ENCODE measurements around the gene SSBP1. TPM values are rescaled to one million over a fixed set of nuclear protein-coding genes. Genes with fewer than 3 reads are reported as not detected.

The SSBP1 gene
- polyA plus RNA-seq, 2 of the 4 experiments (the other 2 are of a cell fraction) = 368 to 453 TPM

DNA sequence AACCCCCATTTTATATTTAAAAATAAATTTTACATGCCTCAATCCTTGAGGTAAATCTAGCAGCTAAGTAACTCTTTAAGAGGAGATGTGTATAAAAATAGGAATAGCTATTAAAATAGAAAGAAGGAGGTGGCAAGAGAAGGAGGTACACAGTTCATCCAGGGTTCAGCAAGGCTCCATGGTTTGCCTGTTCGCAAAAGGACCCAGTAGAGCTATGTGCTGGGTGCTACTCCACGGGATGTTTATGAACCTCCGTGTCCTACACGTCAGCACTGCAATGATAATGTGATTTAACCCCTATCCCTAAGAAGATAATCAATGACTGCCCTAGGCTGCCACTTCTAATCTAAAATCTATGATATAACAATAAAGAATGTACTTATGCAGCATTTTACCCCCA, 35.3 kb upstream of the SSBP1 start:
- Histone ChIP-seq H3K9me3 (no peaks in the 10 kb centered on the region), H3K4me2 (peak overlapping the region; percentile 88), H3K4me1 (peaks cover 59% of the 10 kb centered on the region), H3K4me3 (peak overlapping the region; percentile 85; the same call in 2 of the 3 replicates), H3K27ac (peak overlapping the region in 1 of 2 experiments; percentile 85; a peak in 2 of 6 replicates)
- POLR2A ChIA-PET = interaction anchor here (2.5 kb wide), 1 partner anchor 35 kb away, joined by 16 read pairs; the partner anchor contains the start of gene SSBP1
- FAIRE-seq (no peak), DNase-seq (ENCODE audit: low read depth in 1 of 2, low spot score in 1 of 2) (no peak), ATAC-seq (no peak)
- no peak for TF ChIP-seq ZSCAN20 (CRISPR knock-in tag; IDR thresholded peaks at IDR 0.05)
- no peak for TF ChIP-seq CHD4 (IDR thresholded peaks at IDR 0.05; ENCODE audit: borderline replicate concordance)
- no peak for TF ChIP-seq HOXB13 (CRISPR knock-in tag; IDR thresholded peaks at IDR 0.05; ENCODE audit: low read depth)
- TF ChIP-seq ATOH8 (CRISPR knock-in tag; IDR thresholded peaks at IDR 0.05; ENCODE audit: low read depth) = no peak
- no peak for TF ChIP-seq PHF8 (IDR thresholded peaks at IDR 0.05; ENCODE audit: borderline replicate concordance, low read depth)
- no peak for TF ChIP-seq FOSL2 (IDR thresholded peaks at IDR 0.05)
- no peak for TF ChIP-seq FOSL2 (CRISPR knock-in tag; IDR thresholded peaks at IDR 0.05)
- TF ChIP-seq MAFK (IDR thresholded peaks at IDR 0.05; ENCODE audit: partially characterized antibody) = no peak
- TF ChIP-seq HMGXB4 (CRISPR knock-in tag; IDR thresholded peaks at IDR 0.05; ENCODE audit: borderline replicate concordance) = no peak
- no peak for TF ChIP-seq CEBPB (IDR thresholded peaks at IDR 0.05)
- TF ChIP-seq, protein P1, sequence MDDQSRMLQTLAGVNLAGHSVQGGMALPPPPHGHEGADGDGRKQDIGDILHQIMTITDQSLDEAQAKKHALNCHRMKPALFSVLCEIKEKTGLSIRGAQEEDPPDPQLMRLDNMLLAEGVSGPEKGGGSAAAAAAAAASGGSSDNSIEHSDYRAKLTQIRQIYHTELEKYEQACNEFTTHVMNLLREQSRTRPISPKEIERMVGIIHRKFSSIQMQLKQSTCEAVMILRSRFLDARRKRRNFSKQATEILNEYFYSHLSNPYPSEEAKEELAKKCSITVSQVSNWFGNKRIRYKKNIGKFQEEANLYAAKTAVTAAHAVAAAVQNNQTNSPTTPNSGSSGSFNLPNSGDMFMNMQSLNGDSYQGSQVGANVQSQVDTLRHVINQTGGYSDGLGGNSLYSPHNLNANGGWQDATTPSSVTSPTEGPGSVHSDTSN (IDR thresholded peaks at IDR 0.05) = no peak
- no peak for TF ChIP-seq EP300 (IDR thresholded peaks at IDR 0.05)
- 78% methylated on average over 4 of the region's 4 CpGs for WGBS (ENCODE audit: missing lambda C conversion rate)
- CTCF ChIA-PET = interaction anchor here (0.6 to 3.0 kb wide), 4 partner anchors 29 to 53 kb away, joined by 3 to 14 read pairs (median 3); partner anchors contain the start of gene SSBP1

GRCh38 chr7:141704112-141704511, 34.0 kb upstream of the SSBP1 start:
- DNase-seq (ENCODE audit: low read depth in 1 of 2, low spot score in 1 of 2) = peak in 1 of 2 experiments; percentile 27
- peaks cover 47% of the 10 kb centered on the region for H3K4me1 ChIP-seq
- peak overlapping the region in 1 of 2 experiments; percentile 64; a peak in 2 of 6 replicates for H3K27ac ChIP-seq
- H3K9me3 ChIP-seq = no peaks in the 10 kb centered on the region
- H3K4me3 ChIP-seq = no peak overlapping the region
- no peak; a peak in 1 of 6 replicates for ATAC-seq
- ChIA-PET CTCF (interaction anchor here (1.0 to 3.0 kb wide), 2 partner anchors 34 to 416 kb away, joined by 3 to 14 read pairs; partner anchors contain the start of gene SSBP1), POLR2A (no interaction called here)
- WGBS (ENCODE audit: missing lambda C conversion rate) = 4% methylated on average over 3 of the region's 3 CpGs
- no peak for FAIRE-seq
- peak overlapping the region; percentile 88 for H3K4me2 ChIP-seq
- TF ChIP-seq, protein P2, sequence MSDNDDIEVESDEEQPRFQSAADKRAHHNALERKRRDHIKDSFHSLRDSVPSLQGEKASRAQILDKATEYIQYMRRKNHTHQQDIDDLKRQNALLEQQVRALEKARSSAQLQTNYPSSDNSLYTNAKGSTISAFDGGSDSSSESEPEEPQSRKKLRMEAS (IDR thresholded peaks at IDR 0.05) = 0 out of 2 replicates have a peak, but pooled peaks have one; percentile 18
- TF ChIP-seq ZSCAN20 (CRISPR knock-in tag; IDR thresholded peaks at IDR 0.05) (no peak), GATA3 (IDR thresholded peaks at IDR 0.05; ENCODE audit: borderline replicate concordance) (peak; percentile 77; the same call in 1 of the 2 replicates), JUNB (IDR thresholded peaks at IDR 0.05) (no peak)

DNA sequence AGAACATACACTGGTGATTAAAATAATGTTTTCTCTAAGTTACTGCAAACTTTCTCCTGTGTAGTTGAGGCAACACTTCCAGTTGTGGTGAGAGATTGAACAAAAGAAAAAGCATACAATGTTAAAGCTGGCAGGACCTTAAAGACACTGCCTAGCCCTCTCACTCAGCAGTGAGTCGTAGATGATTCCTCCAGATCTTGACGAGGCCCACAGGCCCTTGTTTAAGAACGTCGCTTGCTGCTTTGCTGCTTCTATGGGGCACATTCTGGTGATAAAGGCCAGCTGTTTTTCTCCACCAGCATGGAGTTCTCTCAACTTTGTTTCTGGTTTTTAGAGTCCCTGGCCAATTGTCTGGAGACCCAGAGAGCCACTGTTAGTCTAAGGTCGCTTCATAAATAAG, 33.4 kb upstream of the SSBP1 start:
- CTCF ChIA-PET = interaction anchor here (1.0 to 3.0 kb wide), 2 partner anchors 33 to 417 kb away, joined by 3 to 14 read pairs; partner anchors contain the start of gene SSBP1
- DNase-seq (ENCODE audit: low read depth in 1 of 2, low spot score in 1 of 2) (no peak), ATAC-seq (peak in 1 of 2 experiments; percentile 12; a peak in 2 of 6 replicates), FAIRE-seq (no peak)
- Histone ChIP-seq H3K27ac (peak overlapping the region; percentile 46 to 64), H3K4me2 (peak overlapping the region; percentile 88), H3K4me1 (peaks cover 46% of the 10 kb centered on the region), H3K4me3 (0 out of 3 replicates have a peak overlapping the region, but pooled peaks have one; percentile 8), H3K9me3 (no peaks in the 10 kb centered on the region)
- POLR2A ChIA-PET = interaction anchor here (1.6 kb wide), 1 partner anchor 33 kb away, joined by 4 read pairs; the partner anchor contains the start of gene SSBP1
- 38% methylated on average over 5 of the region's 5 CpGs for WGBS (ENCODE audit: missing lambda C conversion rate)
- TF ChIP-seq ZC3H11A (IDR thresholded peaks at IDR 0.05) (no peak), JUN (IDR thresholded peaks at IDR 0.05) (no peak), ELK1 (IDR thresholded peaks at IDR 0.05; ENCODE audit: low read depth, low read length) (no peak), MAZ (IDR thresholded peaks at IDR 0.05; ENCODE audit: borderline replicate concordance, low read depth, low read length) (no peak), REST (IDR thresholded peaks at IDR 0.05) (no peak), BHLHE40 (IDR thresholded peaks at IDR 0.05; ENCODE audit: low read depth, low read length) (no peak), NFE2L2 (conservative IDR thresholded peaks at IDR 0.05; ENCODE audit: low read length) (no peak), NR3C1 (IDR thresholded peaks at IDR 0.05) (no peak)
- TF ChIP-seq, protein P1 (IDR thresholded peaks at IDR 0.05) = no peak
